ENCODE results near the gene CDYL.

Gene CDYL

GRCh38 chr6:4950076-4950475 is 173.9 kb downstream of the CDYL start:
- no peak for TF ChIP-seq POLR2A (IDR thresholded peaks at IDR 0.05; ENCODE audit: low read depth, low read length)
- DNase-seq (ENCODE audit: insufficient read length, low spot score) = no peak
- no peak for FAIRE-seq

GRCh38 chr6:4950836-4951533 is 174.8 kb downstream of the CDYL start:
- FAIRE-seq (no peak), DNase-seq (ENCODE audit: insufficient read length, low spot score) (no peak)
- no peak for TF ChIP-seq POLR2A (IDR thresholded peaks at IDR 0.05; ENCODE audit: low read depth, low read length)

GRCh38 chr6:4953440-4953839 is 177.2 kb downstream of the CDYL start:
- FAIRE-seq (no peak), DNase-seq (ENCODE audit: insufficient read length, low spot score) (no peak)
- TF ChIP-seq POLR2A (IDR thresholded peaks at IDR 0.05; ENCODE audit: low read depth, low read length) = no peak

GRCh38 chr6:4956625-4957024 is 180.4 kb downstream of the CDYL start:
- DNase-seq (ENCODE audit: insufficient read length, low spot score) (no peak), FAIRE-seq (no peak)
- no peak for TF ChIP-seq POLR2A (IDR thresholded peaks at IDR 0.05; ENCODE audit: low read depth, low read length)

- TF ChIP-seq POLR2A (IDR thresholded peaks at IDR 0.05; ENCODE audit: low read depth, low read length) = no peak
- DNase-seq (ENCODE audit: insufficient read length, low spot score) = no peak
- no peak for FAIRE-seq
These were observed 181.5 kb downstream of the CDYL start for GRCh38 chr6:4957521-4958231.

GRCh38 chr6:4958624-4959023 is 182.4 kb downstream of the CDYL start:
- no peak for TF ChIP-seq POLR2A (IDR thresholded peaks at IDR 0.05; ENCODE audit: low read depth, low read length)
- DNase-seq (ENCODE audit: insufficient read length, low spot score) (no peak), FAIRE-seq (no peak)

- TF ChIP-seq POLR2A (IDR thresholded peaks at IDR 0.05; ENCODE audit: low read depth, low read length) = no peak
- no peak for DNase-seq (ENCODE audit: insufficient read length, low spot score)
- no peak for FAIRE-seq
These were observed 185.3 kb downstream of the CDYL start for GRCh38 chr6:4961322-4962168.

GRCh38 chr6:4962905-4963304 is 186.7 kb downstream of the CDYL start:
- TF ChIP-seq POLR2A (IDR thresholded peaks at IDR 0.05; ENCODE audit: low read depth, low read length) = no peak
- no peak for FAIRE-seq
- no peak for DNase-seq (ENCODE audit: insufficient read length, low spot score)

GRCh38 chr6:4964675-4965561 is 188.7 kb downstream of the CDYL start:
- DNase-seq (ENCODE audit: insufficient read length, low spot score) (no peak), FAIRE-seq (no peak)
- TF ChIP-seq POLR2A (IDR thresholded peaks at IDR 0.05; ENCODE audit: low read depth, low read length) = no peak

- DNase-seq (ENCODE audit: insufficient read length, low spot score) (no peak), FAIRE-seq (no peak)
- TF ChIP-seq POLR2A (IDR thresholded peaks at IDR 0.05; ENCODE audit: low read depth, low read length) = no peak
These were observed 189.6 kb downstream of the CDYL start for GRCh38 chr6:4965562-4966389.

- no peak for TF ChIP-seq POLR2A (IDR thresholded peaks at IDR 0.05; ENCODE audit: low read depth, low read length)
- FAIRE-seq (no peak), DNase-seq (ENCODE audit: insufficient read length, low spot score) (no peak)
These were observed 191.3 kb downstream of the CDYL start for GRCh38 chr6:4967301-4968030.
